ENCODE results near the gene SH3BGRL3.

GRCh38 chr1:26324550-26324949 lies 44.7 kb downstream of the SH3BGRL3 start:
- TF ChIP-seq, protein P1, sequence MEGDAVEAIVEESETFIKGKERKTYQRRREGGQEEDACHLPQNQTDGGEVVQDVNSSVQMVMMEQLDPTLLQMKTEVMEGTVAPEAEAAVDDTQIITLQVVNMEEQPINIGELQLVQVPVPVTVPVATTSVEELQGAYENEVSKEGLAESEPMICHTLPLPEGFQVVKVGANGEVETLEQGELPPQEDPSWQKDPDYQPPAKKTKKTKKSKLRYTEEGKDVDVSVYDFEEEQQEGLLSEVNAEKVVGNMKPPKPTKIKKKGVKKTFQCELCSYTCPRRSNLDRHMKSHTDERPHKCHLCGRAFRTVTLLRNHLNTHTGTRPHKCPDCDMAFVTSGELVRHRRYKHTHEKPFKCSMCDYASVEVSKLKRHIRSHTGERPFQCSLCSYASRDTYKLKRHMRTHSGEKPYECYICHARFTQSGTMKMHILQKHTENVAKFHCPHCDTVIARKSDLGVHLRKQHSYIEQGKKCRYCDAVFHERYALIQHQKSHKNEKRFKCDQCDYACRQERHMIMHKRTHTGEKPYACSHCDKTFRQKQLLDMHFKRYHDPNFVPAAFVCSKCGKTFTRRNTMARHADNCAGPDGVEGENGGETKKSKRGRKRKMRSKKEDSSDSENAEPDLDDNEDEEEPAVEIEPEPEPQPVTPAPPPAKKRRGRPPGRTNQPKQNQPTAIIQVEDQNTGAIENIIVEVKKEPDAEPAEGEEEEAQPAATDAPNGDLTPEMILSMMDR (IDR thresholded peaks at IDR 0.05; ENCODE audit: insufficient read depth, low read depth, low read length): no peak
- TF ChIP-seq EZH2 (IDR thresholded peaks at IDR 0.05; ENCODE audit: insufficient read depth, low read length): no peak

All from astrocyte (in vitro differentiated cells and primary cell).